Stimulated activated CD8-positive, alpha-beta memory T cell treated with anti-CD3 and anti-CD28 coated beads, Interleukin-7, amount 100 ng/mL, for 1 hour (primary cell): Measurements from ENCODE around the gene WDFY2.
"Not testable (repeated sequence)": the region's sequence is repeated elsewhere in the genome, so short reads cannot be mapped to it uniquely, and the experiment has no call there.

Source experiments
- DNase-seq, 2 donors: peaks; one replicate each; pipeline ENCODE4 v3.0.0-alpha.2; 2020; ENCODE audit warnings: low read depth in 2 of 2

Gene WDFY2

GRCh38 chr13:51632591-51633362 lies 48.5 kb downstream of the WDFY2 start:
- DNase-seq = no peak

DNA sequence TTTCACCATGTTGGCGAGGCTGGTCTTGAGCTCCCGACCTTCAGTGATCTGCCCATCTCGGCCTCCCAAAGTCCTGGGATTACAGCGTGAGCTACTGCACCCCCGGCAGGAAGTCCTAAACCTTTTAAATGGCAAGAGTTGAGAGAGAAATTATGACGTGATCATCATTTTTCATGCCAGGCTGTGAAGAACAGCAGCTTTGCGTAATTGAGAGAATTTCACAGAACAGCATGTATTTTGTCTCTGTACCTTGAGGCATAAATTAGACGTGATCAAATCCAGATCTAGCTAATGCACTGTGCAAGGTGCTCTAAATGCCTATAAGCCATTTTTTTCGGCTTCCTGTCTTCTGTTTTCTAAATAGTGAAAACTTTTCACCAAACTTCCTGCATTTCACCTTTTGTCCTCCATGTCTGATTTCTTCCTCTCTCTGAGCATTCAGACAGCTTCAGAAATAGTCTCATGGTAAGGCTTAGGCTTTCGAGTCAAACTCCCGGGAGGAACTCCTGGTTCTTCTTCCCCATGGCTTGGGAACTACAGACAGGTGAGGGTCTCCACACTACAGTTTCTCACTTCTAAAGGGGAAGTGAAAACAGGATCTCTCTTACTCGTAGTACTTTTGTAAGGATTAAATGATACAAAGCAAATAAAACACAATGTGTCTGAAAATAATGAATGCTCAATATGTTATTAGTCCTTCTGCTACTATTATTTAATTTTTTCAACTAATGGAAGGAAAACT lies 51.0 kb downstream of the WDFY2 start:
- DNase-seq = no peak

GRCh38 chr13:51636349-51636890 lies 52.2 kb downstream of the WDFY2 start:
- DNase-seq = no peak

DNA sequence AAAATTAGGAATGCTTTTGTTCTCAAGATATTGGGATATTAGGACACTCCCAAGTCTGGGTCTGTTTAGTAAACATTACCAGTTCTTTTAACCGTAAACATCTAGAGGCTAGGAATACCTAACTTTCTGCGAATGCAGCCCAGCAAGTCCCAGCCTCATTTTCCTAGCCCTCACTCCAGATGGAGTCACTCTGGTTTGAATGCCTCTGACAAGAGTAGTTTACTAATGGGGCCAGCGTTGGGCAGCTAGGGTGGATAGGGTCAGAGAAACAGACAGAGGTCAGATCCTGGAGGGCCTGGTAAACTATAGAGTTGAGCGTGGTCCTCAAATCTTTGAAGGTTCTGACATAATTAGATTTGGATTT lies 53.6 kb downstream of the WDFY2 start:
- no peak for DNase-seq

DNA sequence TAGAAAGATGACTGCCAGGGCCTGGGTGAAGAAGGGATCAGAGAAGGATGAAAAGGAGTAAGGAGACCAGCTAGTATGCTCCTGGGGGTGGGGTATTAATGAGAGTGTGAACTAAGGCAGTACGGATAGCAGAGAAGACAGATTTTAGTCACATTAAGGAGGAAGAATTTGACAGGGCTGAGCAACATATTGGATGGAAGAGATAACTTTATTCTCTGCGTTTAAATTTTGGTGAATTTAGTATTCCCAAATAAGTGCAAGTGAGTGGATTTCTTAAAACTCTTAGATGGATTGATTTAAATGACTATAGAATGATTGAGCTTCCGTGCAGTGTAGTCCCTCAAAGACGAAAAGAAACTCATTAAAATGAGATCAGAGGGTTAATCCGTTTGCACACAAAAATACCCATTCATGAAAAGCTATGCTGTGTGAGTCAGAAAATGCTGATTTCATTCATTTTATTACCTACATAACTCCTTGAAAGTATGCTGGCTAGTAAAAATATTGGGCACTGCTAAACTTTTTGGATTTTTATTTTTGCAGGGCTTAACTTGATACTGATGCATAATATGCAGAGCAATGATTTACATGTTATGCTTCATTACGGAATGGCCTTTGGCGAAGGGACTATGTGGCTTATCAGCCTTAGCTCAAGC lies 54.1 kb downstream of the WDFY2 start:
- DNase-seq = no peak

DNA sequence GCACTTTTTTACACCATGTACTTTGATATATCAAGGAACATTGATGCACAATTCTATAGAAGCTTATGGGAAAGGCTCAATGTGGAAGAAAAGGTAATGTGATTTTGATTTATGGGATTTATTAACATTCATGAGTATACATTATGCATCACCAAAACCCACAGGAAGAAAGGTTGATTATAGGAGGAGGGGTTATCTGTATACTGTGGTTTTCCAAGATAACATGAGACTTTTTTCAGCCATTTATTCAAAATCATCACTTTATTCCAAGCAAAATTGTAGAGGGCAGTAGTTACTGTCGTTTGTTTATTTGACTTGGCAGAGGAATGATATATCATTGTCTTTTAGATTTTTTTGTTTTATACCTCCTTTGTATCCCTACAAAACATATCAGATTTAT lies 54.9 kb downstream of the WDFY2 start:
- no peak for DNase-seq

DNA sequence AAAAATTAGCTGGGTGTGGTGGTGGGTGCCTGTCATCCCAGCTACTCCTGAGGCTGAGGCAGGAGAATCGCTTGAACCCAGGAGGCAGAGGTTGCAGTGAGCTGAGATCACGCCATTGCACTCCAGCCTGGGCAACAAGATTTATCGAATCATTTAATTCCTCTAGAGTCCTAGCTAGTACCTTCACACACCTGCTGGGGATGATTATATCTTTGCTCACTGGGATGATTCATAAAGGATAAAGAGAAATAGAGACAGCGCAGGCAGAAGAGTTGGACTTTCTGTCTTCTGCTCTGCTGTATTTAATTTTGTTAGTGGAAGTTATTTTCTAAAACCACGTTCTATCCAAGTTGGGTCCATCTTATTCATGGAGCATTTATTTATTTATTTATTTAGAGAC lies 56.4 kb downstream of the WDFY2 start:
- not testable (repeated sequence) for DNase-seq

- DNase-seq = no peak
These were observed 59.0 kb downstream of the WDFY2 start for GRCh38 chr13:51643105-51643881.

DNA sequence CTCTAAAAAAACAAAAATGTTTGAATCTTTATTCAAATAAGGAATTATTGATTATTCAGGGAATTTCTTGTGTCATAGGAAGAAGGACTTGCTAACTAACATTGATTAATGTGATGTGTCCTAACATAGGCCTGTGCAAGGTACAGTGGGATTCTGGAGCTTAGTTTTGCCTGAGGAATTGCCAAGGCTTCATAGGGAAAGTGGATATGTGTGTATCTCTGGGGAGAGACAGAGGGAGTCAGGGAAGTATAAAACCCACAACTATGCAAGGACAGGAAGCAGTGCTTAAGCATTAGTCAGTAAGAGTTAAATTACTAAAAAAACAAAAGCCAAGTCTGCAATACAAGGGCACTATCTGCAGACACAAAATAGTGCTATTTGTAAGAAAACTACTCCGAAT lies 59.6 kb downstream of the WDFY2 start:
- no peak for DNase-seq

DNA sequence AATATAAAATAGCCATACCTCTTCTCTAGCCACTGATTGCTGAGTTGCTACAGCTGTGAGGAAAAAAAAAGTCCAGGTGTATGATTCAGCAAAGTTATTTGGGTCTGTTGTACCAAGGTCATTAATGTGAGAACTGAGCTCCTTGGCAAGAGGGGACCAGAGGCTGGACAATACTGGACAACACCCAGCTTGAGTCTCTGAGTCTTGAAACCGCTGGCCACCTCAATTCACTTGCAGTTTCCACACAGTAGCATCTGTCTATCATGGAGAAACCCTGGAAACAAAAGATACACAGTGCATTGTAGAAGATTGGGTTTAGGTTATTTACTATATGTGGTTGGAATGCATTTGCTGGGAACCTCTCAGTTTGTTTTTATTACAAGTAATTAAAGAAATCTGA lies 60.4 kb downstream of the WDFY2 start:
- no peak for DNase-seq

GRCh38 chr13:51645154-51645650 lies 60.9 kb downstream of the WDFY2 start:
- no peak for DNase-seq

DNA sequence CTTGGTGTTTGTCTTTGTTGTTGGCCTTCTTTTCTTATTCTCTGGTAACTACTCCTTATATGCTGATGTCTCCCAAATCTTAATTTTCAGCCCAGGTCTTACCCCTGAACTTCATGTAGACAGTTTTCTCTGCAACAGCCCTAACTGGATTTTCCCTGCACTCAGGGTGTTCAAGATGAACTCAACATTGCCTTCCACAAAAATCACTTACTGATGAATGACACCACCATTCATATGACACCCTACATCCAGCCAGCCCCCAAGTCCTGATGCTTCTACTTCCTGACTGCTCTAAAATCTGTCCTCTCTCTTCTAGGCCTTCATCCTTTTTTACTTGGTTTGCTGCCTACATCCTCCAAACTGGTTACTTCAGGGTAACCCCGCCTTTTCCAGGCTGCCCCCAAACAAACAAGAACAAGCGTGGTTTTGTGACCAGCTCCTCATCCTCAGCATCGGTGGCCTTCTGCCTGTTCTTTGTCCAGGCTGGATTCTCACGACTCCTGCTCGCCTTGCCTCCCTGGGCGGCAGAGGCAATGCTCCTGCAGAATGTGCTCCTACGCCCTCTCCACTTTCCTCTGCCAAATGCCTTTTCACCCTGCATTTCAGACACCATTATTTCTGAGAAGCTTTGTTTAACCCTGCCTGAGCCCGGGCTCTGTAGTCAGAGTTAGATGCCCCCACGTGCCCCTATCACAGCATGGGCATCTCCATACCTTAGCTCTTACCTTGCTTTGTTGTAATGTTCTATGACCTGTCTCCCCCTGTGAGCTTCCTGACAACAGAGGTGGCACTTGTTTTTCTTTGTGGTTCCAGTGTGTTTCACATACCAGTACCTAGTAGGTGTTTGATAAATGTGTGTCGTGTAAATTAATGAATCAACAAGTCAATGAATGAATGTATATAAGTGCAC lies 61.8 kb downstream of the WDFY2 start:
- DNase-seq = no peak

DNA sequence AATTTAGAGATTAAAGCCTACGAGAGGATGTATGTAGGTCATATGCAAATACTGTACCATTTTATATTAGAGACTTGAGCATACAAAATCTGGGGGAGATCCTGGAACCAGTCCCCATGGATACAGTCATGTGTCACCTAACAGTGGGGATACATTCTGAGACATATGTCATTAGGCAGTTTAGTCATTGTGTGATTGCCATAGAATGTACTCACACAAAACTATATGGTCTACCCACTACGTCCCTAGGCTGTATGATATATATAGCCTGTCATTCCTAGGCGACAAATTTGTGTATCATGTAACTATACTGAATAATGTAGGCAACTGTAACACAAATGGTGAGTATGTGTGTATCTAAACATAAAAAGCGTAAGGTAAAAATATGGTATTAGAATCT lies 62.8 kb downstream of the WDFY2 start:
- DNase-seq = no peak

DNA sequence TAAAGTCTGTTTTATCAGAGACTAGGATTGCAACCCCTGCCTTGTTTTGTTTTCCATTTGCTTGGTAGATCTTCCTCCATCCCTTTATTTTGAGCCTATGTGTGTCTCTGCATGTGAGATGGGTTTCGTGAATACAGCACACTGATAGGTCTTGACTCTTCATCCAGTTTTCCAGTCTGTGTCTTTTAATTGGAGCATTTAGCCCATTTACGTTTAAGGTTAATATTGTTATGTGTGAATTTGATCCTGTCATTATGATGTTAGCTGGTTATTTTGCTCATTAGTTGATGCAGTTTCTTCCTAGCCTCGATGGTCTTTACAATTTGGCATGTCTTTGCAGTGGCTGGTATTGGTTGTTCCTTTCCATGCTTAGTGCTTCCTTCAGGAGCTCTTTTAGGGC lies 67.9 kb downstream of the WDFY2 start:
- DNase-seq = not testable (repeated sequence)

DNA sequence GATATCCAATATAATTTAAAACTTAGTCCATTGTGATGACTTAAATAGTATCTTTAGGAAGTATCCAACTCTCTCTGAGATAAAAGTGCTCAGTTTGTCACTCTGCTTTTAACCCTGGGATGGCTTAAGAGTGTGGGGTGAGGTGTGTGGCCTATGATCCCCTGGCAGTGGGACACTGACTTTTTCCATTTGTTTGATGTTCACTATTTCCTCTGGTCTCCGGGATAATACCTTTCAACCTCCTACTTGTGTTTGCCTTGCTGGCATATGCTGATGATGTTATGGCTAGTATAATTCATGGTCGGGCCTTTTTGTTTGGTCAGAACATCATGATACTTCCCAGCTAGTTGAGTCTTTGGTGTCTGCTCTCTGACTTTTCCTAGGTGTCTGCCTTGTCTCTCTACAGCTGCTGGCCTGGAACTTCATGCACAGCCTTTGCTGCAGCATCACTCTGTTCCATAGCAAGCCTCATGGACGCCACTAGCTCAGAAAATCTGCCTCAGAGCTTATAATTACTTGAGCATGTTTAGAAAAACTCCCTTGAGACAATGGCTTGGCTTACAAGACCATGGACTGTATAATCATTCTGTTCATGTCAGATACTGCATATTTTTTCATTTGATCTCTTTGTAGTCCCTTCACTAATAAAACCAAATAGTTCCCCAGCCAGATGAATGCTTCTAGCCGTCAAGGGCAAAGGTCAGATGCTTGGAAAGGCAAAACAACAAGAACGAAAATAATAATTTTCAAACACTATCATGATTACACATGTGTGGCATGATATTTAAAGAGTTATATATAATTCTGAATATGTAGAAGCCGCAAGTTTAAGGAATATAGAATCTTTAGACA lies 75.2 kb downstream of the WDFY2 start:
- no peak for DNase-seq

- DNase-seq = no peak
These were observed 76.6 kb downstream of the WDFY2 start for GRCh38 chr13:51660813-51661212.

DNA sequence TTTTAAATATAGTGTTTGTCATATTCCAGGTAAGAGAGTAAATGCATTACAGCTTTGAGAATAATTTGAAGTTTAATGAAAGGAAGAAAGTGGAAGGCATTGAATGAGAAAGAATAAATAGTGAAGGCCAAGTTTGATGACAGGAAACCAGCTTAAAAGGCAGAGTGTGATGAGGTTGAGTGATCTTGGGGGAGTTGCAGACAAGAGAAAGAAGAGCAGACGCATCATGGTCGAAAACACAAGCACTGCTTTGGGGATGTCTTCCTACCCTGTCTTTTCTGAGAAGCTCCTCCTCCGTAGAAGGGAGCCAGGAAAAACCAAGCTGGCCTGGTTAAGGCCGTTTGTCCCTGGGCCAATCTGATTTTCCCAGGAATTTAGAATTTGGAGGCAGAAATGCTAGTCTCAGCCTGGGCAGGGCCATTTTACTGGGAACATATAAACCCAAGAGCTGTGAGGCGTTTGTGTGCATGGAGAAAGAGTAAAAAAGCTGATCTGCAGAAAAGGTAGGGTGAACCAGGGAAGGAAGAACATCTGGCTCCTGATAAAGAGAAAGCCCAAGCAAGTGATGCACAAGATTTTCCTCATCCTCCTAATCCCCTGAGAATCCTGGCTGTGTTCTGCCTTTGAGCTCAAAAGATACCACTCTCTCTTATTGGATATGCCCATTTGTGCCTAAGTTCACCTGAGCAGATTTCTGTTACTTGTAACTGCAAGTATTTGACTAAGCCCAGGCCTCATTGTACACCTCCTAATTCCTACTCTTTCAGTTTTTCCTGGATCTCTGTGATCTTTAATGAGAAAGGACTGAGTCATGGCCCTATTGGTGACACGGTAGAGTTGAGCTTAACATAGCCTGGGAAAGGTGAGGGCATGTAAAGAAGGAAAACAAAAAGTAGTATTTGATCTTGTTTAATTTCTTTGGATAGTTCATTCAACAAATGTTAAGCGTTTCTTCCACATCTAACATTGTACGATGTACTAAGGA lies 80.0 kb downstream of the WDFY2 start:
- DNase-seq = no peak

GRCh38 chr13:51665456-51665855 lies 81.2 kb downstream of the WDFY2 start:
- no peak for DNase-seq
